HCT116 (cell line): Measurements from ENCODE around the gene CAMP. TPM values are rescaled to one million over a fixed set of nuclear protein-coding genes. Genes with fewer than 3 reads are reported as not detected.

Experiments used
- ATAC-seq: fragments of 200-7000 bp; cut with Tn5 transposase; 2 replicates; pipeline ENCODE4 v1.9.1; 2020; ENCODE audit warnings: mild to moderate bottlenecking, moderate library complexity
- BruUV-seq: library from RNA; stranded (reverse); fragments of 400-500 nt; replicated peaks from 2 replicates; lab custom pipeline; 2021; lab: Mats Ljungman, UMichigan
- CTCF ChIA-PET: fragments of 300-600 bp; sonication (Branson Sonifier 250); formaldehyde crosslinking; loops from one replicate; lab custom pipeline; 2021; ENCODE audit warnings: antibody characterized with exemption; lab: Charles Lee
- POLR2A ChIA-PET: fragments of 300-600, 350-600 bp; sonication (Branson Sonifier 250); formaldehyde crosslinking; loops from one replicate; lab custom pipeline; 2021; ENCODE audit warnings: antibody characterized with exemption; lab: Charles Lee
- RAD21 ChIA-PET, 2 experiments: fragments of 300-600 bp; sonication (Branson Sonifier 250); formaldehyde crosslinking; loops; one replicate each; lab custom pipeline; 2023; ENCODE audit warnings: low total read pairs in 2 of 2; ENCODE audit not compliant: uncharacterized antibody in 2 of 2, unreplicated experiment in 2 of 2, low non-redundant PET in 1 of 2; lab: Charles Lee
- DNase-seq: peaks from one replicate; pipeline ENCODE4 v3.0.0-alpha.2; 2010; ENCODE audit warnings: low read depth, low spot score
- H2AFZ ChIP-seq: fragments of 200-600 bp; shearing (Covaris generic), sonication (generic); 2 replicates; pipeline ENCODE4 v1.6.1; 2017; ENCODE audit warnings: low read depth, mixed run types, mixed read lengths, antibody characterized with exemption, low read length; ENCODE audit not compliant: poor library complexity, severe bottlenecking
- H3K27ac ChIP-seq: 2 replicates; pipeline ENCODE4 v1.5.1; 2012; ENCODE audit warnings: low read depth, low read length
- H3K27me3 ChIP-seq: fragments of 200-600 bp; sonication (generic); 2 replicates; pipeline ENCODE4 v1.6.1; 2016; ENCODE audit warnings: mixed run types, low read length, mixed read lengths; ENCODE audit not compliant: insufficient read depth
- H3K36me3 ChIP-seq, 2 experiments: fragments of 200-500 bp in 1 of 2; fragments of 200-600 bp in 1 of 2; sonication (Bioruptor generic) in 1 of 2; sonication (generic) in 1 of 2; 2 replicates each; pipeline versions ENCODE4 v1.5.1 to v1.6.1; 2014 to 2016; ENCODE audit warnings: low read length in 2 of 2, inconsistent platforms in 1 of 2, mixed read lengths in 1 of 2, mixed run types in 1 of 2; ENCODE audit not compliant: insufficient read depth in 2 of 2, control insufficient read depth in 1 of 2
- H3K4me1 ChIP-seq, 2 experiments: fragments of 200-600 bp in 1 of 2; sonication (generic) in 1 of 2; 2 replicates each; pipeline versions ENCODE4 v1.5.1 to v1.6.1; 2012 to 2017; ENCODE audit warnings: low read length in 2 of 2, inconsistent platforms in 1 of 2, mild to moderate bottlenecking in 1 of 2, mixed read lengths in 1 of 2, mixed run types in 1 of 2, moderate library complexity in 1 of 2; ENCODE audit not compliant: insufficient read depth in 2 of 2, control insufficient read depth in 1 of 2
- H3K4me2 ChIP-seq: fragments of 200-600 bp; sonication (generic); 2 replicates; pipeline ENCODE4 v1.6.1; 2017; ENCODE audit warnings: mixed run types, low read length, mixed read lengths
- H3K4me3 ChIP-seq, 2 experiments: fragments of 200-600 bp in 1 of 2; sonication (generic) in 1 of 2; replicated peaks in 1 of 2; 2 replicates each; pipeline ENCODE4 v1.5.1; 2011 to 2016; ENCODE audit warnings: low read length in 2 of 2, control low read depth in 1 of 2, low read depth in 1 of 2, mild to moderate bottlenecking in 1 of 2, mixed read lengths in 1 of 2, mixed run types in 1 of 2
- H3K79me2 ChIP-seq: fragments of 200-600 bp; sonication (generic); 2 replicates; pipeline ENCODE4 v1.6.1; 2017; ENCODE audit warnings: mild to moderate bottlenecking, mixed run types, low read length, moderate library complexity, mixed read lengths; ENCODE audit not compliant: insufficient read depth
- H3K9ac ChIP-seq: fragments of 200-600 bp; sonication (generic); 2 replicates; pipeline ENCODE4 v1.6.1; 2016; ENCODE audit warnings: low read length, mixed read lengths
- H3K9me2 ChIP-seq: fragments of 200-600 bp; sonication (generic), shearing (Covaris generic); 2 replicates; pipeline ENCODE4 v1.6.1; 2017; ENCODE audit warnings: mixed run types, mild to moderate bottlenecking, moderate library complexity; ENCODE audit not compliant: insufficient read depth
- H3K9me3 ChIP-seq, 2 experiments: fragments of 200-500 bp in 1 of 2; fragments of 200-600 bp in 1 of 2; sonication (Bioruptor generic) in 1 of 2; sonication (generic) in 1 of 2; 2 replicates each; pipeline ENCODE4 v1.6.1; 2014 to 2017; ENCODE audit warnings: low read length in 2 of 2, mixed read lengths in 2 of 2, inconsistent platforms in 1 of 2, low read depth in 1 of 2, mild to moderate bottlenecking in 1 of 2, mixed run types in 1 of 2, moderate library complexity in 1 of 2; ENCODE audit not compliant: control insufficient read depth in 1 of 2, insufficient read depth in 1 of 2
- H4K20me1 ChIP-seq: fragments of 200-600 bp; sonication (generic), shearing (Covaris generic); 2 replicates; pipeline ENCODE4 v1.6.1; 2017; ENCODE audit warnings: mixed run types, mild to moderate bottlenecking, moderate library complexity; ENCODE audit not compliant: insufficient read depth
- ELF1 ChIP-seq: IDR thresholded peaks from 2 replicates; pipeline ENCODE4 v1.6.1; 2012; ENCODE audit warnings: low read depth, borderline replicate concordance
- JUND ChIP-seq: IDR thresholded peaks from 2 replicates; pipeline ENCODE4 v1.6.1; 2012
- MAX ChIP-seq: IDR thresholded peaks from 2 replicates; pipeline ENCODE4 v1.6.1; 2012
- REST ChIP-seq: IDR thresholded peaks from 2 replicates; pipeline ENCODE4 v1.6.1; 2012; ENCODE audit warnings: low read depth
- SRF ChIP-seq: IDR thresholded peaks from 2 replicates; pipeline ENCODE4 v1.6.1; 2012; ENCODE audit warnings: low read depth
- ZBTB33 ChIP-seq: IDR thresholded peaks from 2 replicates; pipeline ENCODE4 v1.6.1; 2011; ENCODE audit warnings: mild to moderate bottlenecking, low read length, moderate library complexity; ENCODE audit not compliant: insufficient replicate concordance; ENCODE audit errors: extremely low read depth
- ZFX ChIP-seq: fragments of 450-650 bp; IDR thresholded peaks from 2 replicates; pipeline ENCODE4 v1.6.1; 2017
- intact Hi-C: fragments of 100-400 bp; cut with micrococcal nuclease; formaldehyde crosslinking; loops from 2 replicates; pipeline ENCODE4 v1.10.0; 2022
- total RNA-seq: library from RNA; stranded (reverse); gene quantifications from one replicate; pipeline ENCODE4 v1.2.1, GENCODE V29; 2021; ENCODE audit not compliant: unreplicated experiment
- TF ChIP-seq, protein P1 (sequence below), 3 experiments: fragments of 200-600 bp in 1 of 3; sonication (generic) in 1 of 3; IDR thresholded peaks in 2 of 3; conservative IDR thresholded peaks in 1 of 3; 2 replicates each; pipeline ENCODE4 v1.5.1; 2012 to 2017; ENCODE audit warnings: low read depth in 2 of 3, low read length in 2 of 3, antibody characterized with exemption in 1 of 3, borderline replicate concordance in 1 of 3, control low read depth in 1 of 3, mild to moderate bottlenecking in 1 of 3, mixed read lengths in 1 of 3, mixed run types in 1 of 3, moderate library complexity in 1 of 3; ENCODE audit not compliant: insufficient read depth in 1 of 3

Gene CAMP
- total RNA-seq, 1 experiment from 2014 or later: not detected

DNA sequence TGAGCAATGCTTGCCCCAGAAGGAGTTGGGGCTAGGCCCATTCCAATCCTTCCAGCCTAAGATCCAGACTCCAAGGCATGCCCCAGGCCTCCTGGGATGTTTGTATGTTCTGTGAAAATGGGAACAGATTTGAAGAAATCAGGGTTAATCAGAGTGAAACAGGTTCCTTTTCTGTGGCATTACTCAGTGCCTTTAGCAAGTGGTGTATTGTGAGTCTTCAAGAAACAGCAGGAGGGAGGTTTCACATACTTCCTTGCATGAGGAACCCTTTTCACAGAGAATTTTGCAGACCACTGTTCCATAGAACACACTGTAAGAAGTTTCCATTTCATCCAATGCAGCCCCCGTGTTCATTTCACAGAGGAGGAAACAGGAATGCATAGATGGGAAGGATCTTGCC is 26.7 kb upstream of the CAMP start:
- Histone ChIP-seq H3K9me3 (no peaks in the 10 kb centered on the region), H3K36me3 (no peaks in the 10 kb centered on the region), H3K27me3 (no peaks in the 10 kb centered on the region), H3K4me2 (no peak overlapping the region), H3K79me2 (no peaks in the 10 kb centered on the region), H4K20me1 (no peaks in the 10 kb centered on the region), H3K4me1 (peaks cover 5 to 16% of the 10 kb centered on the region in 2 experiments; a peak in 3 of 4 replicates), H3K9ac (no peak overlapping the region), H2AFZ (no peak overlapping the region), H3K27ac (no peak overlapping the region), H3K9me2 (no peaks in the 10 kb centered on the region), H3K4me3 (no peak overlapping the region)
- ChIA-PET RAD21 (no interaction called here), CTCF (no interaction called here), POLR2A (no interaction called here)
- DNase-seq (no peak), ATAC-seq (no peak)
- intact Hi-C loops: no loop called here
- BruUV-seq: no TSS peak
- TF ChIP-seq MAX (no peak), ELF1 (no peak), ZFX (no peak), SRF (no peak), ZBTB33 (no peak), REST (no peak), JUND (no peak)
- TF ChIP-seq, protein P1, sequence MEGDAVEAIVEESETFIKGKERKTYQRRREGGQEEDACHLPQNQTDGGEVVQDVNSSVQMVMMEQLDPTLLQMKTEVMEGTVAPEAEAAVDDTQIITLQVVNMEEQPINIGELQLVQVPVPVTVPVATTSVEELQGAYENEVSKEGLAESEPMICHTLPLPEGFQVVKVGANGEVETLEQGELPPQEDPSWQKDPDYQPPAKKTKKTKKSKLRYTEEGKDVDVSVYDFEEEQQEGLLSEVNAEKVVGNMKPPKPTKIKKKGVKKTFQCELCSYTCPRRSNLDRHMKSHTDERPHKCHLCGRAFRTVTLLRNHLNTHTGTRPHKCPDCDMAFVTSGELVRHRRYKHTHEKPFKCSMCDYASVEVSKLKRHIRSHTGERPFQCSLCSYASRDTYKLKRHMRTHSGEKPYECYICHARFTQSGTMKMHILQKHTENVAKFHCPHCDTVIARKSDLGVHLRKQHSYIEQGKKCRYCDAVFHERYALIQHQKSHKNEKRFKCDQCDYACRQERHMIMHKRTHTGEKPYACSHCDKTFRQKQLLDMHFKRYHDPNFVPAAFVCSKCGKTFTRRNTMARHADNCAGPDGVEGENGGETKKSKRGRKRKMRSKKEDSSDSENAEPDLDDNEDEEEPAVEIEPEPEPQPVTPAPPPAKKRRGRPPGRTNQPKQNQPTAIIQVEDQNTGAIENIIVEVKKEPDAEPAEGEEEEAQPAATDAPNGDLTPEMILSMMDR (IDR thresholded peaks at IDR 0.05 in 2 of 3, conservative IDR thresholded peaks at IDR 0.05 in 1 of 3; ENCODE audit: borderline replicate concordance in 1 of 3, insufficient read depth in 1 of 3, low read depth in 2 of 3, low read length in 2 of 3): no peak
